ENCODE results near the gene TRMT13. TPM values are rescaled to one million over a fixed set of nuclear protein-coding genes. Genes with fewer than 3 reads are reported as not detected.

Gene TRMT13
- total and polyA plus RNA-seq, 9 of the 15 experiments (the other 6 are each of a cell fraction or from before 2014, with no cell fraction given) = 18.7 to 33.0 (median 28.9) TPM

DNA sequence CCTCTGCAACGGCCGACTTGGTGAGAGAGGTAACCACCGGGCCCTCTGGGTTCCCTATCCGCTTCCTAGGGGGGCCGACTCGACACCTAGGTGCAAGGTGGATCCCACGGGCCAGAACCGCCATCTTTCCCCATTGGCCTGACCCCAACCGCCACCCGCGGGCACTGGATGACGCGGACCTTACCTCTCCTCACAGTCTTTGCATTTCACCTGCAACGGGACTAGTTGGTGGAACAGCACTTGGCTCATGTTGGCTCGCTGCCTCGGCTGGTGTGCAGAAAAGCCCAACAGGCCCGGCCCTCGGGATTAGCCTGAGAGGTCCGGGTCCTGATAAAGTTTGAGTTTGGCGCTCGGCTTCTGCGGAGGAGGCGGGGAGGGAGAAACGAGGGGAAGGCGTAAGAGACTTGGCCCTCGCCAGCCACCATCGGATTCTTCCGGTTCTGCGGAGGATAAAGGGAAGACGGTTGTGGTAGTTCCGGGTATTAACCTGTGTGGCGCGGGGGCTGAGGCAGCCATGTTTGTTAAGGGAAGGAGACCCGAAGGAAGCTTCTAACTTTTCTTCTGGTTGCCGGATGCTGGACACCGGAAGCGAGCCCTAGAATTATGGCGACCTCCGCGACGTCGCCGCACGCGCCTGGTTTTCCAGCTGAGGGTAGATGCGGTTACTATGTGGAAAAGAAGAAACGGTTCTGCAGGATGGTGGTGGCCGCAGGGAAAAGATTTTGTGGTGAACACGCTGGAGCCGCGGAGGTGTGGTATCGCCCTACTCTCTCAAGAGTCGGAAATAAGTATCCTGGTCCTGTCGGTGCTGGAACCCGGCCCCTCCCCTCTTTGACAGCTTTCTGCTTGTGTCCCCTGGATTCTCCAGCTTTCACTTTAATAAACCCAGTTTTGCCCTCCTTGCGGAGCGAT, at the start of gene TRMT13, which contains the start of gene SASS6 (continued):
- no peak for TF ChIP-seq TEAD4 (IDR thresholded peaks at IDR 0.05; ENCODE audit: low read length)
- no peak for TF ChIP-seq TEAD4 (CRISPR knock-in tag; IDR thresholded peaks at IDR 0.05; ENCODE audit: borderline replicate concordance)
- peak; percentile 9 to 81; a peak in 3 of 4 replicates for TF ChIP-seq TRIM24 (IDR thresholded peaks at IDR 0.05)
- TF ChIP-seq TEAD1 (CRISPR knock-in tag; IDR thresholded peaks at IDR 0.05) = peak in 1 of 2 experiments; percentile 61; a peak in 2 of 4 replicates
- TF ChIP-seq NR3C1 (CRISPR knock-in tag; IDR thresholded peaks at IDR 0.05) = no peak
- TF ChIP-seq ARID1B (IDR thresholded peaks at IDR 0.05) = peak; percentile 58
- no peak; a peak in 1 of 4 replicates for TF ChIP-seq MCM7 (IDR thresholded peaks at IDR 0.05)
- TF ChIP-seq FOXA1 (IDR thresholded peaks at IDR 0.05; ENCODE audit: borderline replicate concordance) = no peak
- TF ChIP-seq PPARD (CRISPR knock-in tag; IDR thresholded peaks at IDR 0.05) = no peak
- TF ChIP-seq ZNF707 (CRISPR knock-in tag; conservative IDR thresholded peaks at IDR 0.05) = no peak
- no peak for TF ChIP-seq BACH1 (tag; IDR thresholded peaks at IDR 0.05)
- peak; percentile 26; the same call in 1 of the 2 replicates for TF ChIP-seq DMBX1 (CRISPR knock-in tag; IDR thresholded peaks at IDR 0.05; ENCODE audit: borderline replicate concordance)
- TF ChIP-seq KLF13 (tag; IDR thresholded peaks at IDR 0.05; ENCODE audit: borderline replicate concordance, low read depth) = peak; percentile 80; the same call in 1 of the 2 replicates
- TF ChIP-seq ZNF445 (CRISPR knock-in tag; IDR thresholded peaks at IDR 0.05; ENCODE audit: low read depth) = no peak
- TF ChIP-seq TAL1 (IDR thresholded peaks at IDR 0.05) = peak; percentile 3; the same call in 1 of the 2 replicates
- 0 out of 2 replicates have a peak, but pooled peaks have one; percentile 59 for TF ChIP-seq ZNF12 (CRISPR knock-in tag; IDR thresholded peaks at IDR 0.05)
- TF ChIP-seq RAD51 (IDR thresholded peaks at IDR 0.05; ENCODE audit: borderline replicate concordance, low read depth) = peak; percentile 6; the same call in 1 of the 2 replicates
- TF ChIP-seq ZNF263 (CRISPR knock-in tag; IDR thresholded peaks at IDR 0.05; ENCODE audit: borderline replicate concordance) = peak; percentile 11; the same call in 1 of the 2 replicates
- TF ChIP-seq, protein P1, sequence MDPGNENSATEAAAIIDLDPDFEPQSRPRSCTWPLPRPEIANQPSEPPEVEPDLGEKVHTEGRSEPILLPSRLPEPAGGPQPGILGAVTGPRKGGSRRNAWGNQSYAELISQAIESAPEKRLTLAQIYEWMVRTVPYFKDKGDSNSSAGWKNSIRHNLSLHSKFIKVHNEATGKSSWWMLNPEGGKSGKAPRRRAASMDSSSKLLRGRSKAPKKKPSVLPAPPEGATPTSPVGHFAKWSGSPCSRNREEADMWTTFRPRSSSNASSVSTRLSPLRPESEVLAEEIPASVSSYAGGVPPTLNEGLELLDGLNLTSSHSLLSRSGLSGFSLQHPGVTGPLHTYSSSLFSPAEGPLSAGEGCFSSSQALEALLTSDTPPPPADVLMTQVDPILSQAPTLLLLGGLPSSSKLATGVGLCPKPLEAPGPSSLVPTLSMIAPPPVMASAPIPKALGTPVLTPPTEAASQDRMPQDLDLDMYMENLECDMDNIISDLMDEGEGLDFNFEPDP (CRISPR knock-in tag; IDR thresholded peaks at IDR 0.05) = no peak
- TF ChIP-seq, protein P2, sequence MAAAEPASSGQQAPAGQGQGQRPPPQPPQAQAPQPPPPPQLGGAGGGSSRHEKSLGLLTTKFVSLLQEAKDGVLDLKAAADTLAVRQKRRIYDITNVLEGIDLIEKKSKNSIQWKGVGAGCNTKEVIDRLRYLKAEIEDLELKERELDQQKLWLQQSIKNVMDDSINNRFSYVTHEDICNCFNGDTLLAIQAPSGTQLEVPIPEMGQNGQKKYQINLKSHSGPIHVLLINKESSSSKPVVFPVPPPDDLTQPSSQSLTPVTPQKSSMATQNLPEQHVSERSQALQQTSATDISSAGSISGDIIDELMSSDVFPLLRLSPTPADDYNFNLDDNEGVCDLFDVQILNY (CRISPR knock-in tag; IDR thresholded peaks at IDR 0.05) = peak; percentile 57; the same call in 1 of the 2 replicates
- no peak for TF ChIP-seq ZNF239 (CRISPR knock-in tag; IDR thresholded peaks at IDR 0.05)
- TF ChIP-seq, protein P3, sequence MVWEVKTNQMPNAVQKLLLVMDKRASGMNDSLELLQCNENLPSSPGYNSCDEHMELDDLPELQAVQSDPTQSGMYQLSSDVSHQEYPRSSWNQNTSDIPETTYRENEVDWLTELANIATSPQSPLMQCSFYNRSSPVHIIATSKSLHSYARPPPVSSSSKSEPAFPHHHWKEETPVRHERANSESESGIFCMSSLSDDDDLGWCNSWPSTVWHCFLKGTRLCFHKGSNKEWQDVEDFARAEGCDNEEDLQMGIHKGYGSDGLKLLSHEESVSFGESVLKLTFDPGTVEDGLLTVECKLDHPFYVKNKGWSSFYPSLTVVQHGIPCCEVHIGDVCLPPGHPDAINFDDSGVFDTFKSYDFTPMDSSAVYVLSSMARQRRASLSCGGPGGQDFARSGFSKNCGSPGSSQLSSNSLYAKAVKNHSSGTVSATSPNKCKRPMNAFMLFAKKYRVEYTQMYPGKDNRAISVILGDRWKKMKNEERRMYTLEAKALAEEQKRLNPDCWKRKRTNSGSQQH (CRISPR knock-in tag; IDR thresholded peaks at IDR 0.05) = 0 out of 2 replicates have a peak, but pooled peaks have one; percentile 56
- TF ChIP-seq KDM2B (CRISPR knock-in tag; IDR thresholded peaks at IDR 0.05) = no peak
- no peak for TF ChIP-seq ZBTB8A (IDR thresholded peaks at IDR 0.05; ENCODE audit: partially characterized antibody)
- TF ChIP-seq ZNF24 (IDR thresholded peaks at IDR 0.05) = no peak; the same call in 1 of the 2 replicates
- TF ChIP-seq U2AF2 (optimal IDR thresholded peaks at IDR 0.05; ENCODE audit: low read depth, low read length) = no peak
- TF ChIP-seq ZFP1 (CRISPR knock-in tag; IDR thresholded peaks at IDR 0.05) = no peak

All from K562 (cell line).